DOHH2 (cell line): ENCODE results near the gene SUCLG1.
"Not testable (repeated sequence)": the region's sequence is repeated elsewhere in the genome, so short reads cannot be mapped to it uniquely, and the experiment has no call there.

Experiments used
- CTCF ChIP-seq: fragments of 200-600 bp; sonication (generic); IDR thresholded peaks from one replicate; pipeline ENCODE4 v1.5.1; 2014; ENCODE audit warnings: antibody characterized with exemption, mild to moderate bottlenecking, low read depth, low read length; ENCODE audit not compliant: poor library complexity, severe bottlenecking
- EZH2phosphoT487 ChIP-seq: fragments of 200-600 bp; sonication (generic); IDR thresholded peaks from 2 replicates; pipeline ENCODE4 v1.6.1; 2017; ENCODE audit warnings: borderline replicate concordance, mild to moderate bottlenecking, antibody characterized with exemption, low read length, moderate library complexity, mixed read lengths

DNA sequence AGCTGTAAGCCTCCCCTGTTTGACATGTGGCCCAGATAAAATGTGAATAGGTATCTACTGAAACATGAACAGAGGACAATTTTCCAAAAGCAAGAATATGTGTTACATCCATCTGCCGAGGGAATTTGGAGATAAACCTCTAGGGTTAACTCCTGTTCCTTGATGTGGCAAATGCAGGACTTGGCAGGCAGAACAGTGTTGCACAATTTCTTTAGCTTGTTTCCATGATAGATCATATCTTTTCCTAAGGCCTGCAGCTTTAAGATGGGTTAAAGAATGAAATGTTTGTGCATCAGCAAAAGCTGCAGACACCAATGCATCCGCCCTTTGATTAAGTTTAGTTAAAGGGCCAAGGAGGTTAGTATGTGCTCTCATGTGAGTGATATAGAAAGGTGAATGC lies 13.3 kb upstream of the SUCLG1 start:
- TF ChIP-seq CTCF, EZH2phosphoT487: not testable (repeated sequence)
